ENCODE results near the gene ATP1B1. TPM values are rescaled to one million over a fixed set of nuclear protein-coding genes. Genes with fewer than 3 reads are reported as not detected.

ATP1B1 gene
- total and polyA plus RNA-seq, 9 of the 15 experiments (the other 6 are each of a cell fraction or from before 2014, with no cell fraction given), result 0.76 to 3.0 (median 1.7) TPM

- BruUV-seq (replicated peaks), result no TSS peak
- in situ Hi-C loops (cut with MboI) (no loop called here), intact Hi-C loops (cut with micrococcal nuclease) (no loop called here)
- FAIRE-seq (no peak), DNase-seq (ENCODE audit: extremely low read depth in 1 of 4, low spot score in 3 of 4) (no peak), ATAC-seq (no peak)
- H3K4me2 ChIP-seq (ENCODE audit: insufficient read depth, low read length), result no peak overlapping the region
- ChIA-PET CTCF (ENCODE audit: low intra/inter-chr PET ratio) (no interaction called here), POLR2A (interaction anchor here (0.6 kb wide), 1 partner anchor 1148 kb away, joined by 3 read pairs; no protein-coding TSS in a partner anchor)
- H3K36me3 ChIP-seq (ENCODE audit: control insufficient read depth, insufficient read depth, low read length), result no peaks in the 10 kb centered on the region
- H3K9me1 ChIP-seq (ENCODE audit: control insufficient read depth, insufficient read depth, low read length), result no peaks in the 10 kb centered on the region
- H4K20me1 ChIP-seq (replicated peaks; ENCODE audit: control insufficient read depth, insufficient read depth, low read length), result no peaks in the 10 kb centered on the region
- H3K4me3 ChIP-seq, result no peak overlapping the region
- H2AFZ ChIP-seq (ENCODE audit: low read depth, low read length), result no peak overlapping the region
- H3K27me3 ChIP-seq (ENCODE audit: control insufficient read depth in 2 of 2, insufficient read depth in 2 of 2, low read length in 2 of 2), result no peaks in the 10 kb centered on the region
- 34% methylated on average over 4 of the region's 4 CpGs for WGBS (ENCODE audit: insufficient coverage, low coverage, missing lambda C conversion rate)
- H3K79me2 ChIP-seq (ENCODE audit: control insufficient read depth, insufficient read depth, low read length), result no peaks in the 10 kb centered on the region
- H3K9me3 ChIP-seq (replicated peaks; ENCODE audit: control insufficient read depth, insufficient read depth, low read depth, low read length), result no peaks in the 10 kb centered on the region
- no peaks in the 10 kb centered on the region for H3K4me1 ChIP-seq (replicated peaks in 1 of 2; ENCODE audit: control insufficient read depth in 2 of 2, insufficient read depth in 2 of 2, low read length in 2 of 2)
- H3K9ac ChIP-seq (ENCODE audit: insufficient read depth in 1 of 2, low read depth in 2 of 2, low read length in 2 of 2), result no peak overlapping the region
- H3K27ac ChIP-seq (ENCODE audit: extremely low read depth, low read depth, low read length), result no peak overlapping the region
- TF ChIP-seq SLC30A9 (CRISPR knock-in tag; IDR thresholded peaks at IDR 0.05) (no peak), HDAC1 (IDR thresholded peaks at IDR 0.05) (no peak), FOXM1 (IDR thresholded peaks at IDR 0.05; ENCODE audit: low read depth) (no peak), FOXM1 (CRISPR knock-in tag; IDR thresholded peaks at IDR 0.05; ENCODE audit: low read depth) (no peak), TSHZ1 (CRISPR knock-in tag; IDR thresholded peaks at IDR 0.05) (no peak), CHD2 (IDR thresholded peaks at IDR 0.05; ENCODE audit: low read depth, low read length) (no peak), TBP (optimal IDR thresholded peaks at IDR 0.05; ENCODE audit: low read depth, low read length) (no peak), HDAC6 (IDR thresholded peaks at IDR 0.05; ENCODE audit: low read depth, low read length) (no peak), BCL6 (CRISPR knock-in tag; IDR thresholded peaks at IDR 0.05) (no peak), ZNF212 (CRISPR knock-in tag; IDR thresholded peaks at IDR 0.05) (no peak), ILK (tag; IDR thresholded peaks at IDR 0.05; ENCODE audit: borderline replicate concordance, low read depth) (no peak), RBM15 (IDR thresholded peaks at IDR 0.05; ENCODE audit: insufficient read depth, low read length) (no peak), ZNF431 (CRISPR knock-in tag; IDR thresholded peaks at IDR 0.05) (no peak), ZBTB8A (IDR thresholded peaks at IDR 0.05; ENCODE audit: partially characterized antibody) (no peak)
- TF ChIP-seq, protein P1, sequence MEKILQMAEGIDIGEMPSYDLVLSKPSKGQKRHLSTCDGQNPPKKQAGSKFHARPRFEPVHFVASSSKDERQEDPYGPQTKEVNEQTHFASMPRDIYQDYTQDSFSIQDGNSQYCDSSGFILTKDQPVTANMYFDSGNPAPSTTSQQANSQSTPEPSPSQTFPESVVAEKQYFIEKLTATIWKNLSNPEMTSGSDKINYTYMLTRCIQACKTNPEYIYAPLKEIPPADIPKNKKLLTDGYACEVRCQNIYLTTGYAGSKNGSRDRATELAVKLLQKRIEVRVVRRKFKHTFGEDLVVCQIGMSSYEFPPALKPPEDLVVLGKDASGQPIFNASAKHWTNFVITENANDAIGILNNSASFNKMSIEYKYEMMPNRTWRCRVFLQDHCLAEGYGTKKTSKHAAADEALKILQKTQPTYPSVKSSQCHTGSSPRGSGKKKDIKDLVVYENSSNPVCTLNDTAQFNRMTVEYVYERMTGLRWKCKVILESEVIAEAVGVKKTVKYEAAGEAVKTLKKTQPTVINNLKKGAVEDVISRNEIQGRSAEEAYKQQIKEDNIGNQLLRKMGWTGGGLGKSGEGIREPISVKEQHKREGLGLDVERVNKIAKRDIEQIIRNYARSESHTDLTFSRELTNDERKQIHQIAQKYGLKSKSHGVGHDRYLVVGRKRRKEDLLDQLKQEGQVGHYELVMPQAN (IDR thresholded peaks at IDR 0.05; ENCODE audit: borderline replicate concordance), result no peak
- TF ChIP-seq, protein P2, sequence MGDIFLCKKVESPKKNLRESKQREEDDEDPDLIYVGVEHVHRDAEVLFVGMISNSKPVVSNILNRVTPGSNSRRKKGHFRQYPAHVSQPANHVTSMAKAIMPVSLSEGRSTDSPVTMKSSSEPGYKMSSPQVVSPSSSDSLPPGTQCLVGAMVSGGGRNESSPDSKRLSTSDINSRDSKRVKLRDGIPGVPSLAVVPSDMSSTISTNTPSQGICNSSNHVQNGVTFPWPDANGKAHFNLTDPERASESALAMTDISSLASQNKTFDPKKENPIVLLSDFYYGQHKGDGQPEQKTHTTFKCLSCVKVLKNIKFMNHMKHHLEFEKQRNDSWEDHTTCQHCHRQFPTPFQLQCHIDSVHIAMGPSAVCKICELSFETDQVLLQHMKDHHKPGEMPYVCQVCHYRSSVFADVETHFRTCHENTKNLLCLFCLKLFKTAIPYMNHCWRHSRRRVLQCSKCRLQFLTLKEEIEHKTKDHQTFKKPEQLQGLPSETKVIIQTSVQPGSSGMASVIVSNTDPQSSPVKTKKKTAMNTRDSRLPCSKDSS (IDR thresholded peaks at IDR 0.05; ENCODE audit: low read depth, partially characterized antibody), result no peak
Observed at GRCh38 chr1:169130683-169131082, 24.2 kb downstream of the ATP1B1 start.
